T-helper 2 cell (primary cell): ENCODE data around the gene OR4D5.

Experiments used
- DNase-seq, 5 experiments: peaks; one replicate each; pipeline versions ENCODE4 v3.0.0 to v3.0.0-alpha.2; 2012 to 2022
- total RNA-seq, 2 donors: gene quantifications; one replicate each; lab custom pipeline; 2026; lab: John Stamatoyannopoulos, UW

OR4D5 gene
- total RNA-seq, result 0 reads per million in 2 donors

DNA sequence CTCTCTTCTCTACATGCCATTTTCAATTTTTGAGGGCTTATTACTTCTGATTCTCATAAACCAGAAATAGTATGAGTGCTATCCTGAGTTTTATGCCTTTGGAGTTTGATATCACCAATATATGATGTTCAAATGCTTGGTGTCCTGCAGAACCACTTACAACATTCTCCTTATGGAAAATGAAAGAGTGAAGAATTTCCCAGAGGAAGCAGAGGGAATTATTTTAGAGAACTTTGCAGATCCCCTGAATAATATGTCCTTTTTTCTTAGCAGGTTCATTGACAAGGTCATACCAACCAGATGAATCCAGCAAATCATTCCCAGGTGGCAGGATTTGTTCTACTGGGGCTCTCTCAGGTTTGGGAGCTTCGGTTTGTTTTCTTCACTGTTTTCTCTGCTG is at the start of gene OR4D5:
Gene OR4D5 (plus strand): TSS at position 301 of the 400 bp plus-strand sequence. CDS start 0 bp downstream, at position 301.
- DNase-seq, result no peak

DNA sequence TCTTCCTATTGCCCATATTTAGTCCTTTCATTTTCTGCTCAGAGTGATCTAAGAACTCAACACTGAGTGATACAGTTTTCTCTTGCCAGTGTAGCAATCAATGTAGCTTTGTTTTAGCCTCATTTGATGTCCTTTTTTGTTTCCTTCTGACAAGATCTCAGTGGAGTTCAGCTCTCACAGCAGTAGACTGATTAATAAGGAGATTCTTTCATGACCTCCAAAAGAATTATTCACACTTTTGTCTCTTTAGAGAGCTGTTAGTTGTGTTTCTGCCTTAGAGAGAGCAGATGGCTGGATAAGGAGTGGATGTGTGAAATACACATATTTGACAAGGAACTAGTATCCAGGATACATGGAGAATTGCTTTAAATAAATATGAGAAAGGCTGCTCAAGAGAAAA is 47.4 kb upstream of the OR4D5 start:
- DNase-seq, result no peak

DNA sequence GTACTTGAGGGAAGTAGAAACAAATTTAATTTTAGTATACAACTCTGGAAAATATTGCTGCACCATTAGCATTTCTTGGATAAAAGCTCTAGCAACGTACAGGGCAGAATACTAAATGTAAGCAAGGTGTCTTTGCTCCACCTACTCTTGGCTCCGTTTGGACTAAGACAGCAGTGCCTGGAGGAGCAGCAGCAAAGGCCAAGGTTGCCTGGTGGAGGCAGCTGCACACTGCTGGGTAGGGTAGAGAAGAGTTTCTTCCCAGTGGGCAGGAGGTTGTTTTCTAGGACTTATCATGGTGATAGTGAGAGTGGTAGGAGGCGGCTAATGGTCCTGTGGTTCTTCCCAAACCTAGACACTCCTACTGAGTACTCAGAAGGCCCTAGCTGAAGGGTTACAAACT is 39.6 kb upstream of the OR4D5 start:
- no peak for DNase-seq

DNA sequence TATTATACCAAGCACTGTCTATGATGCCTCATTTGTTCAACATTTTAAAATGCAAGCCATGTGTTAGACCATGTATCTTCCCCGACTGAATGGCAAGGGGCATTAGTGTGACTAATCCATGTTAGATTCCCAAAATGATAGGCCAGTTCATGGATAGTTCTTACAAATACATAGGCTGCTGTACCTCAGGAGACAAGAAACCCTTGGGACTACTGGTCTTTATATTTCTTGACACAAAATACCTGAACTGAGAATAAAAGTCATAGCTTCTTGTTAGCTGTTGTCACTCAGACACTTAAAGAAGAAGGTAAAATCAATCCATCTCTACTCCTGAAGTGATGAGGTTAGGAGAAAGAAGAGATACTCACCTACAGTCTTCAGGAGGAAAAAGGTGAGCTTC is 37.5 kb upstream of the OR4D5 start, which contains the start of gene OR8D4:
Gene OR8D4 (plus strand): TSS at position 301 of the 400 bp plus-strand sequence. CDS start 4,265 bp downstream, outside the sequence.
- DNase-seq, result no peak

DNA sequence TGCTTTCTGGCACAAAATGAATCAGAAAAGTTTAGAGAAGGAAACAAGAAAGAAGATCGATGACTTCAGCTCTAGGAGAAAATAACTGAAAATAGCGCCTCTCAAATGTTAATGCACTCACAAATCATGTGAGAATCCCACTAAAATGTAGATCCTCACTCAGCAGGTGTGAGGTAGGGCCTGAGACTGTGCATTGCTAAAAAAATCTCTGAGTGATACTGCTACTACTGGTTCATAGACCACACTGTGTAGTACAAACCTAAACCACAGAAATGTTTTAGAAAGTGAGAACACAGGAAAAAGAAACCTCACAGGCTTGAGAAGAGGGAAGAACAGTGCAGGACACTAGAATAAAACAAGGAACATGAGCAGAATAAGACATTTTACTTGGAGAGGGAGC is 35.5 kb upstream of the OR4D5 start:
- peak in 1 of 5 experiments; percentile 29 for DNase-seq

DNA sequence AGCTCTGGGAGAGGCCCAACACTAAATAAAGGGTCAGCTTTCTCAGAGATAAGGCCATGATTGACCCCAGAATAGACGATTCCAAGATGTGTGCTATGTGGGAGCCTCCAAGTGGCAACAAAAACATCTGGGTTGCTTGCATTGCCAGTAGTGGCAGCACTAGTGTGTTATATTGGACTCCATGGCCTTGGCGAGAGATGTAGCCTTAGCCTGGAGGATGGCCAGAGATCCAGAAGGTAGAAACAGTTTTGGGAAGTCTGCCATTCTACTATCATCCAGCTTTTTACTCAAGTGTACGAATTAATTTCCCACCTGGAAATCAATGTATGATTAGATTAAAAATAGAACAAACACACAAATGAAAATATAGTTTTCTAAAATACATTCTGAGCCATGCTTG is 34.5 kb upstream of the OR4D5 start:
- no peak for DNase-seq

DNA sequence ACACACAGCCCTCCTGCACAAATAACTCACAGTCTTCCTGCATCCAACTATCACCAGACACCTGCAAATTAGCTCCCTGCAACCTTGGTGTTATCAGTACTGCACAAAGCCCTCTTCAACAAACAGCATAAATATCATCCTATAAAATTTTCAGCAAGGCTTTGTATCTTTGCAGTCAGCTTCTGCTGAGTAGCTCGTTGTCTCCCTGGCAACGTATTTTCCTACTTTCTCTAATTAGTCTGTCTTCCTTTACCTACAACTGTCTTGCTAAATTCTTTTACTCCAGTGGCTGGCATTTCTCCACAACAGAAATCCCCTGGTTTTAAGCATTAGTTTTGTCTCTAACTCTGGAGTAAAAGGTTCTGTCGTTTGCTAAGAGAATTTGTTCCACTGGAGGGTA is 33.6 kb upstream of the OR4D5 start:
- no peak for DNase-seq

DNA sequence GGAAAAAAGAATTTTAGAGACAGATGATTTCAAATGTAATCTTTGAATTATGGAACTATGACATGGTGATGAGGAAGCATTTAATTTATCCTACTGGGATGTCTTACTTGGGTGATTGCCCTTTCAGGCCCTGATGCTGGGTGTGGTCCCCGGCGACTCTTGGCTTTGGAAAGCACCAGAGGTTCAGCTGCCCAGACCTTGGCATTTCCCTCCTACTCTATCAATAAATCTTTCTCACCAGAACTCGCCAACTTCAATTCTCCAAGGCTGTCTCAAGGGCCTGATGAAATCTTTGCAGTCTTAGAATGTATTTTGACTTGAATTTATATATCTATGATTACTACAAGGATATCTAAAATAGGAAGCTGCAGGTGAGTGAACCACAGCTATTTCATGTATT is 18.5 kb upstream of the OR4D5 start:
- DNase-seq, result no peak

DNA sequence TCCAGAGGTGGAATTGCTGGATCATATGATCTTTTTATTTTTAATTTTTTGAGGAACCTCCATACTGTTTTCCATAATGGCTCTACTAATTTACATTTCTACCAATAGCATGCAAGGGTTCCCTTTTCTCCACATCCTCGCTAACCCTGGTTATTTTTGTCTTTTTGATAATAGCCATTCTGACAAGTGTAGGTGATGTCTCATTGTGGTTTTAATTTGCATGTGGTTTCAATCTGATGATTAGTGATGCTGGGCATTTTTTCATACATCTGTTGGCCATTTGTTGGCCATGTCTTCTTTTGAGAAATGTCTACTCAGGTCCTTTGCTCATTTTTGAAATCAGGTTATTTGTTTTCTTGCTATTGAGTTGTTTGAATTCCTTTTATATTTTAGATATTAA is 15.4 kb upstream of the OR4D5 start:
- no peak for DNase-seq

DNA sequence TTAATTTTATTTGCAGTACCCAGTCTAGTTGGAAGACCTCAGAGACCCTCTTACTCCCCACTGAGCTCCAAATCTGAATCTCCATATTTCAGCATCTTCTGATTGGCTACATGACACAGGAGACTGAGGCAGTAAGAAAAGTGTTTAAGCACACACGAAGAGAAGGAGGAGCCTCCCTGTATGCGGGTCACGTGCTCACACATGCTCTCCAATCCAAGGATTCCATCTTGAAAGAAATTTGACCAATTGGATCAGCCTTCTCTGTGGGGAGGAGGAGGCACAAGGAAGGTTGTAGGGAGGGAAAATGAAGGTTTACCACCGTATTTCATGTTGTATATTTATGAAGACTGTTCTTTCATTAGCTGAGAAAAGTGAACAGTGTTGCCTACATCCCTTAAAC is 3.0 kb downstream of the OR4D5 start:
- DNase-seq, result no peak

DNA sequence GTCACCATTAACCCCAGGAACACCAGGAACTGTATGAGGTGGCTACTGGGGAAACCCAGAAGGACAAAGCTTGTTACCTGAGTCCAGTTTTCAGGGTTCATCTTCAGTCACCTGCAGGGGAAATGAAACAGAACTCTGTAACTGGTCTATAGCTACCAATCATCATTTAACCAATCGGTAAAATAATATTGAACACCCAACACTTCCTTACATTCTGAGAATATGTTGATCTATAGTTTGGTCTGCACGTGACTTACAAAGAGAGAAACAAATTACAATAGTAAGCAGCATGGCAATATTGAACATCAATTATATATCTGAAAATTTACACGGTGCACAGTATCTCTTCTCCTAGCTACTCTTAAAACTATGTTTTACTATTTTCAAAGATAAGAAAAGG is 4.3 kb downstream of the OR4D5 start, which contains the start of gene OR6T1:
Gene OR6T1 (minus strand): TSS at position 101 of the 400 bp plus-strand sequence. CDS start 0 bp downstream, at position 101.
- DNase-seq, result no peak

DNA sequence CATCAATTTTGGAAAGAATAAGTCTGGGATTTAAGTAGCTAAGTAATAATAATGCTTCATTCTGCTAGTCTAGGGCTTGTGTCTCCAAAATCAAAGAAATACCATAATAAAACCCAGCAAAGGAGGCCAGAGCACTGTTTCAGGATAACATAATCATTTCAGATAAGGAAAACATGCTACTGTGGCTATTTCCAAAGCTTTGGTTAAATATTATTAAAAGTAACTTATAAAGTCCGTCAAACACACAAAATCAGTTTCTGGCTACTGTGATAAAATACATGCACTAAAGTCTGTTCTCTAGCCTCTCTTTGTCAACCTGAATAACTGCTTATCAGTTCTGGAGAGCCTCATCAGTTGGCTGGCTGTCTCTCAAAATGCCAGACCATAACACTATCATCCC is 5.7 kb downstream of the OR4D5 start:
- DNase-seq, result no peak

DNA sequence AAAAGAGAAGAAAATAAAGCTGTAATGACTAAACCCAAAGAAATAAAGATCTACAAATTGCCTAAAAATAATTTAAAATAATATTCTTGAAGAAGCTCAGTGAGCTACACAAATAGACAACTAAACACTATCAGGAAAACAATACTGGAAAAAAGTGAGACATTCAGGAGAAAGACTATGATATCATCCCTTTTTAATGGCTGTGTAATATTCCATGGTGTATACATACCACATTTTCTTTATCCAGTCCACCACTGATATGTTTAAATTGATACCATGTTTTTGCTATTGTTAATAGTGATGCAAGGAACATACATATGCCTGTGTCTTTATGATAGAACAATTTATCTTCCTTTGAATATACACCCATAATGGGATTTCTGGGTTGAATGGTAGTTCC is 17.3 kb downstream of the OR4D5 start:
- DNase-seq, result no peak

DNA sequence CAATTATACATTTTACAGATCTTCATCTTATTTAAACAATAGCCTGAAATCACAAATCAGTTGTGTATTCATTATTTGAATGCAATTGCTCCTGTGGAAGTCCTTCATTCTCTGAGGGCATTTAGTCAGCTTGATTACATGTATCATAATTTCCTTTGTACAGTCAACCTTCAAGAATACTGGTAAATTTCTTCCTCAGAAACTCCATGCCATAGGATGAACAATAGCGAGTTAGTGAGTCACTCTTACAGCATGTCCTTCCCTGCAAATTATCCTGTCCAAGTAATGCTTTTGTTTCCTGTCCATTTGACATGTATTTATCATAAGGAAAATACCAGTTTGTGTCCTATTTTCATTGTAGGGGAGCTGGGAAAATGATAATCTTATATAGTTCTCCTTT is 34.4 kb downstream of the OR4D5 start:
- no peak for DNase-seq

DNA sequence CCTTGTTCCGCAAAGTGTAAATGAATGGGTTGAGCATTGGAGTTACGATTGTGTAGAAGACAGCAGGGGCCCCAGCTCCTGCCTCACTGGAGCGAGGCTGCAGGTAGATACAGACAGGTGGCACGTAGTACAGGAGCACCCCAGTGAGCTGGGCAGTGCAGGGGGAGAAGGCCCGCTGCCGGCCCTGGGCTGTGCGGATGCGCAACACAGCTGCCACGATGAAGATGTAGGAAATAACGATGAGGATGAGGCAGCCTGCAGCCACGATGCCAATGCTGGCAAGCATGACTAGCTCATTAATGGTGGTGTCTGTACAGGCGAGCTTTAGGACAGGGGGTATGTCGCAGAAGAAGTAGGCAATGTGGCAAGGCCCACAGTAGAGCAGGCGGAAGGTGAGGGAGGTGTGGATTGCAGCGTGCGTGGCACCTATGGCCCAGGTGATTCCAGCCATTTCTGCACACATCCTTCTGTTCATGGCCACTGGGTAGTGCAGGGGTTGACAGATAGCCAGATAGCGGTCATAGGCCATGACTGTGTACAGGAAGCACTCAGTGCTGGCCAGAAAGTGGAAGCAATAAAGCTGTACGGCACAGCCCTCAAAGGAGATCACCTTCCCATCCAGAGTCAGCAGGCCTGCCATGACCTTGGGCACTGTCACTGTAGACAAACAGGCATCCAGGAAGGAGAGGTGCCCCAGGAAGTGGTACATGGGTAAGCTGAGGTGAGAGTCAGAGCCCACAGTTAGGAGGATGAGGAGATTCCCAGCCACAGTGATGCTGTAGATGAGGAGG is 37.5 kb downstream of the OR4D5 start:
- DNase-seq, result peak in 1 of 5 experiments; percentile 2

DNA sequence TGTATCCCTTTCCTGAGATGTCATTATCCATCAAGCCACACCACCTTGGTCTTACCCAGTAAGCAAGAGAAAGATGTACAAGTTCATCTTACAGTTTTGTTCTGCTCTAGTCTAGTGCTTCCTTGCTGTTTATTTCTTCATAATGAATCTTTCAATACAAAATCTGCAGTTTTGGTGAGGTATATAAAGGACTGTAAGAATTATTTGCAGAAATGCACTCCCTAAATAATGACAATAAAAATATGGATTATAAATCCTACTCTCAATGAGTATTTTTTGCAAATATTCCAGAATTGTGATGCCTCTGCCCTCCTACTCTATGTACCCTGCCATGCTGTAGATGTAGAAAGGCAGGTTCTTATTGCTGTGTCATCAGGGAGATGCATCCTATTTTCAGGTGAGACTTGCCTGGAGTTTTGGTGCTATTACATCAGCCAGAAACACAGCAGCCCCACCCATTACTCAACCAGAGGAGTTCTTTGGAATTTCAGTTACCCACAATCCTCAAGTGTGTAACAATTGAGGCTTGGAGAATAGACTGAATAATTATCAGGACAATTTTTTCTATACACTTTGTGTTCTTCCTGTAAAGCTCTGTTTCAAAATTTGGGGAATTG is 38.4 kb downstream of the OR4D5 start, which contains the start of gene OR10S1:
Gene OR10S1 (minus strand): TSS at position 51 of the 617 bp plus-strand sequence. CDS start 117 bp downstream, outside the sequence.
- DNase-seq, result no peak

DNA sequence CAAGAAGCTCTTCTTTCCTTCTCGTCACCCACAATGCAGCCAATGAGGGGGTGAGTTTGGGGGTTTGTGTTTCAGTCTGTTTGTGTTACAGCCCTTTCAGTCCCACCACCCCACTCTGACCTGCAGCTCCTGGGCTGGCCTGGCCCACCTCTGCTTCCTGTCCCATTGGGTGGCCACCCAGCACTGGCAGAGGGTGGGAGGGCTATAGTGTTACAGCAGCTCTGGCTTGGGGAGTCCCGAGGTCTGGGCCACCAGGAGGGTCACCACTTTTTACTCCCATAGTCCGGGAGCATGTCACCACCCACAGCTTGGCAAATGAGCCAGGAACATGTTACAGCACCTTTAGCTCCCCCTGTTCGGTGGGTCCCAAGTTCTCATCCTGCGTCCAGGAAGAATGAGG is 39.9 kb downstream of the OR4D5 start:
- no peak for DNase-seq
